NCI-H2081 (cell line): ENCODE data around the gene FIG4.
"Not testable (repeated sequence)": the region's sequence is repeated elsewhere in the genome, so short reads cannot be mapped to it uniquely, and the experiment has no call there.

Experiments used
- DNase-seq, 2 experiments: peaks; one replicate each; lab custom pipeline; 2025; lab: John Stamatoyannopoulos, UW

The FIG4 gene

GRCh38 chr6:109794201-109794923 is 103.3 kb downstream of the FIG4 start:
- DNase-seq, result peak in 1 of 2 experiments; percentile 72

GRCh38 chr6:109795994-109796555 is 105.0 kb downstream of the FIG4 start:
- DNase-seq, result no peak

- no peak for DNase-seq
Observed at GRCh38 chr6:109799129-109799528, 108.0 kb downstream of the FIG4 start.

GRCh38 chr6:109799664-109800063 is 108.6 kb downstream of the FIG4 start:
- no peak for DNase-seq

- no peak for DNase-seq
Observed at GRCh38 chr6:109800771-109801170, 109.7 kb downstream of the FIG4 start.

GRCh38 chr6:109801794-109802193 is 110.7 kb downstream of the FIG4 start:
- no peak for DNase-seq

GRCh38 chr6:109804020-109804419 is 112.9 kb downstream of the FIG4 start:
- DNase-seq, result no peak

- peak in 1 of 2 experiments; percentile 8 for DNase-seq
Observed at GRCh38 chr6:109807881-109808280, 116.8 kb downstream of the FIG4 start.

GRCh38 chr6:109808837-109809236 is 117.7 kb downstream of the FIG4 start:
- DNase-seq, result no peak

GRCh38 chr6:109815054-109815453 is 124.0 kb downstream of the FIG4 start:
- no peak for DNase-seq

GRCh38 chr6:109816452-109817374 is 125.6 kb downstream of the FIG4 start:
- DNase-seq, result peak; percentile 89 to 98

- DNase-seq, result no peak
Observed at GRCh38 chr6:109820706-109821350, 129.7 kb downstream of the FIG4 start.

GRCh38 chr6:109821428-109821827 is 130.3 kb downstream of the FIG4 start:
- DNase-seq, result no peak

- no peak for DNase-seq
Observed at GRCh38 chr6:109824105-109824504, 133.0 kb downstream of the FIG4 start.

- DNase-seq, result no peak
Observed at GRCh38 chr6:109826551-109826950, 135.5 kb downstream of the FIG4 start.

- not testable (repeated sequence) for DNase-seq
Observed at GRCh38 chr6:109831352-109831751, 140.3 kb downstream of the FIG4 start.

GRCh38 chr6:109834131-109834530 is 143.0 kb downstream of the FIG4 start:
- DNase-seq, result peak; percentile 1 to 46

GRCh38 chr6:109834595-109835437 is 143.7 kb downstream of the FIG4 start:
- DNase-seq, result peak; percentile 51 to 81

GRCh38 chr6:109840034-109840433 is 148.9 kb downstream of the FIG4 start:
- DNase-seq, result no peak

GRCh38 chr6:109840796-109841195 is 149.7 kb downstream of the FIG4 start:
- no peak for DNase-seq

GRCh38 chr6:109841869-109842268 is 150.8 kb downstream of the FIG4 start:
- no peak for DNase-seq
